Loucy (cell line): ENCODE results near the gene CRYM.

Experiments used
- CTCF ChIP-seq: fragments of 200-600 bp; sonication (generic); conservative IDR thresholded peaks from 2 replicates; pipeline ENCODE4 v1.5.1; 2014; ENCODE audit warnings: mild to moderate bottlenecking, antibody characterized with exemption, low read length
- EZH2phosphoT487 ChIP-seq: fragments of 200-600 bp; IDR thresholded peaks from 2 replicates; pipeline ENCODE4 v1.6.1; 2018; ENCODE audit warnings: antibody characterized with exemption, mild to moderate bottlenecking, moderate library complexity, borderline replicate concordance

- no peak for TF ChIP-seq CTCF
- TF ChIP-seq EZH2phosphoT487, result no peak
These were observed 6.3 kb upstream of the CRYM start for GRCh38 chr16:21284414-21284813.
